Activated naive CD4-positive, alpha-beta T cell treated with anti-CD3 and anti-CD28 coated beads, Interleukin-2, amount 10 ng/mL, durations not matched to agents 7 days and 5 days (primary cell): ENCODE results near the gene INTS3.

Experiments used
- CTCF ChIA-PET: fragments of 350-600 bp; sonication (Branson Sonifier 250); formaldehyde crosslinking; loops from one replicate; lab custom pipeline; 2021; ENCODE audit warnings: antibody characterized with exemption; lab: Charles Lee
- DNase-seq: peaks from one replicate; pipeline ENCODE4 v3.0.0-alpha.2; 2020
- H3K27ac Mint-ChIP-seq: one replicate; pipeline ENCODE4 v1.8.0; 2021; ENCODE audit warnings: mild to moderate bottlenecking, moderate library complexity, mixed read lengths
- H3K27me3 Mint-ChIP-seq: one replicate; pipeline ENCODE4 v1.8.0; 2021; ENCODE audit warnings: mild to moderate bottlenecking, mixed read lengths
- H3K36me3 Mint-ChIP-seq: one replicate; pipeline ENCODE4 v1.8.0; 2021; ENCODE audit warnings: mixed read lengths
- H3K4me1 Mint-ChIP-seq: one replicate; pipeline ENCODE4 v1.8.0; 2021; ENCODE audit warnings: mixed read lengths
- H3K4me3 Mint-ChIP-seq: one replicate; pipeline ENCODE4 v1.8.0; 2021; ENCODE audit warnings: mild to moderate bottlenecking, moderate library complexity, mixed read lengths
- H3K9me3 Mint-ChIP-seq: one replicate; pipeline ENCODE4 v1.8.0; 2021; ENCODE audit warnings: mixed read lengths

The INTS3 gene

GRCh38 chr1:153795330-153795837 is 67.5 kb downstream of the INTS3 start:
- H3K27me3 Mint-ChIP-seq, result peaks cover 12% of the 10 kb centered on the region
- DNase-seq, result peak; percentile 19
- peaks cover 2% of the 10 kb centered on the region for H3K36me3 Mint-ChIP-seq
- peaks cover 54% of the 10 kb centered on the region for H3K4me1 Mint-ChIP-seq
- no peaks in the 10 kb centered on the region for H3K9me3 Mint-ChIP-seq
- CTCF ChIA-PET, result interaction anchor here (1.1 to 2.2 kb wide), 2 partner anchors 12 to 151 kb away, joined by 3 to 5 read pairs; partner anchors contain the start of gene DENND4B
- no peak overlapping the region for H3K4me3 Mint-ChIP-seq
- no peak overlapping the region for H3K27ac Mint-ChIP-seq

GRCh38 chr1:153795934-153796785 is 68.3 kb downstream of the INTS3 start:
- Mint-ChIP-seq H3K36me3 (peaks cover 2% of the 10 kb centered on the region), H3K4me3 (no peak overlapping the region), H3K4me1 (peaks cover 46% of the 10 kb centered on the region), H3K27me3 (peaks cover 12% of the 10 kb centered on the region), H3K9me3 (no peaks in the 10 kb centered on the region), H3K27ac (no peak overlapping the region)
- CTCF ChIA-PET, result interaction anchor here (0.9 to 3.7 kb wide), 17 partner anchors 9 to 475 kb away, joined by 3 to 54 read pairs (median 3); partner anchors contain the start of genes CREB3L4, DENND4B, JTB and RAB13
- DNase-seq, result peak; percentile 29

- Mint-ChIP-seq H3K9me3 (no peaks in the 10 kb centered on the region), H3K4me1 (peaks cover 37% of the 10 kb centered on the region), H3K36me3 (peaks cover 3% of the 10 kb centered on the region), H3K4me3 (no peak overlapping the region), H3K27me3 (peaks cover 12% of the 10 kb centered on the region), H3K27ac (no peak overlapping the region)
- DNase-seq, result peak; percentile 91
- CTCF ChIA-PET, result interaction anchor here (0.9 to 3.7 kb wide), 21 partner anchors 8 to 475 kb away, joined by 3 to 54 read pairs (median 3); partner anchors contain the start of genes CREB3L4, DENND4B, JTB and RAB13
Measured at GRCh38 chr1:153796786-153797659, 69.2 kb downstream of the INTS3 start.

GRCh38 chr1:153798468-153798780 is 70.6 kb downstream of the INTS3 start:
- no peaks in the 10 kb centered on the region for H3K9me3 Mint-ChIP-seq
- H3K4me1 Mint-ChIP-seq, result peaks cover 27% of the 10 kb centered on the region
- CTCF ChIA-PET, result interaction anchor here (0.8 to 3.7 kb wide), 5 partner anchors 19 to 187 kb away, joined by 3 to 54 read pairs (median 4); partner anchors contain the start of genes GATAD2B and RAB13
- DNase-seq, result peak; percentile 19
- H3K27me3 Mint-ChIP-seq, result peaks cover 4% of the 10 kb centered on the region
- H3K27ac Mint-ChIP-seq, result no peak overlapping the region
- H3K36me3 Mint-ChIP-seq, result peaks cover 11% of the 10 kb centered on the region
- no peak overlapping the region for H3K4me3 Mint-ChIP-seq

- H3K27ac Mint-ChIP-seq, result no peak overlapping the region
- CTCF ChIA-PET, result interaction anchor here (0.7 to 3.7 kb wide), 3 partner anchors 18 to 187 kb away, joined by 3 to 54 read pairs (median 4); partner anchors contain the start of gene RAB13
- no peak for DNase-seq
- no peak overlapping the region for H3K4me3 Mint-ChIP-seq
- peaks cover 4% of the 10 kb centered on the region for H3K27me3 Mint-ChIP-seq
- peaks cover 17% of the 10 kb centered on the region for H3K36me3 Mint-ChIP-seq
- H3K4me1 Mint-ChIP-seq, result peaks cover 32% of the 10 kb centered on the region
- H3K9me3 Mint-ChIP-seq, result no peaks in the 10 kb centered on the region
Measured at GRCh38 chr1:153799016-153799415, 71.2 kb downstream of the INTS3 start.

- no peak for DNase-seq
- Mint-ChIP-seq H3K9me3 (no peaks in the 10 kb centered on the region), H3K4me1 (peaks cover 35% of the 10 kb centered on the region), H3K27me3 (peaks cover 4% of the 10 kb centered on the region), H3K36me3 (peaks cover 19% of the 10 kb centered on the region), H3K27ac (no peak overlapping the region), H3K4me3 (no peak overlapping the region)
- CTCF ChIA-PET, result interaction anchor here (3.7 kb wide), 1 partner anchor 186 kb away, joined by 54 read pairs; the partner anchor contains the start of gene RAB13
Measured at GRCh38 chr1:153799566-153800465, 72.0 kb downstream of the INTS3 start.

GRCh38 chr1:153800516-153800915 is 72.7 kb downstream of the INTS3 start:
- no peak for DNase-seq
- Mint-ChIP-seq H3K27ac (peak overlapping the region; percentile 6), H3K27me3 (peaks cover 4% of the 10 kb centered on the region), H3K4me3 (no peak overlapping the region), H3K36me3 (peaks cover 22% of the 10 kb centered on the region), H3K9me3 (no peaks in the 10 kb centered on the region), H3K4me1 (peaks cover 41% of the 10 kb centered on the region)
- CTCF ChIA-PET, result no interaction called here

- Mint-ChIP-seq H3K27me3 (peaks cover 4% of the 10 kb centered on the region), H3K36me3 (peaks cover 23% of the 10 kb centered on the region), H3K9me3 (no peaks in the 10 kb centered on the region), H3K4me3 (no peak overlapping the region), H3K4me1 (peaks cover 41% of the 10 kb centered on the region), H3K27ac (peak overlapping the region; percentile 6)
- CTCF ChIA-PET, result interaction anchor here (0.6 kb wide), 1 partner anchor 186 kb away, joined by 3 read pairs; no protein-coding TSS in a partner anchor
- peak; percentile 14 for DNase-seq
Measured at GRCh38 chr1:153801028-153801625, 73.3 kb downstream of the INTS3 start.

GRCh38 chr1:153801786-153802697 is 74.2 kb downstream of the INTS3 start:
- H3K4me3 Mint-ChIP-seq, result no peak overlapping the region
- DNase-seq, result no peak
- CTCF ChIA-PET, result interaction anchor here (0.9 to 1.1 kb wide), 2 partner anchors 28 to 121 kb away, joined by 3 read pairs; partner anchors contain the start of gene GATAD2B
- H3K9me3 Mint-ChIP-seq, result no peaks in the 10 kb centered on the region
- H3K36me3 Mint-ChIP-seq, result peaks cover 26% of the 10 kb centered on the region
- H3K27ac Mint-ChIP-seq, result no peak overlapping the region
- H3K4me1 Mint-ChIP-seq, result peaks cover 37% of the 10 kb centered on the region
- no peaks in the 10 kb centered on the region for H3K27me3 Mint-ChIP-seq

- no peak for DNase-seq
- Mint-ChIP-seq H3K27ac (peak overlapping the region; percentile 1), H3K36me3 (peaks cover 27% of the 10 kb centered on the region), H3K27me3 (no peaks in the 10 kb centered on the region), H3K4me1 (peaks cover 29% of the 10 kb centered on the region), H3K9me3 (no peaks in the 10 kb centered on the region), H3K4me3 (no peak overlapping the region)
- CTCF ChIA-PET, result interaction anchor here (0.9 to 1.4 kb wide), 4 partner anchors 30 to 183 kb away, joined by 3 to 6 read pairs (median 4); partner anchors contain the start of genes DENND4B, GATAD2B and RAB13
Measured at GRCh38 chr1:153803470-153804056, 75.7 kb downstream of the INTS3 start.

GRCh38 chr1:153804112-153804511 is 76.3 kb downstream of the INTS3 start:
- H3K36me3 Mint-ChIP-seq, result peaks cover 31% of the 10 kb centered on the region
- no peak for DNase-seq
- peak overlapping the region; percentile 67 for H3K27ac Mint-ChIP-seq
- H3K4me3 Mint-ChIP-seq, result no peak overlapping the region
- H3K27me3 Mint-ChIP-seq, result no peaks in the 10 kb centered on the region
- CTCF ChIA-PET, result interaction anchor here (1.2 to 1.4 kb wide), 2 partner anchors 142 to 182 kb away, joined by 4 to 6 read pairs; partner anchors contain the start of genes DENND4B and RAB13
- H3K9me3 Mint-ChIP-seq, result no peaks in the 10 kb centered on the region
- H3K4me1 Mint-ChIP-seq, result peaks cover 29% of the 10 kb centered on the region
